GM19438 (cell line): ENCODE measurements around the gene PRDM16.
"Not testable (repeated sequence)": the region's sequence is repeated elsewhere in the genome, so short reads cannot be mapped to it uniquely, and the experiment has no call there.

Experiments
- ATAC-seq: cut with Tn5 transposase; IDR thresholded peaks from one replicate; pipeline ENCODE4 v1.9.1; 2021; ENCODE audit warnings: low read depth; ENCODE audit not compliant: unreplicated experiment

Gene PRDM16

GRCh38 chr1:3080053-3080955 lies 11.3 kb downstream of the PRDM16 start:
- no peak for ATAC-seq

GRCh38 chr1:3081171-3081683 lies 12.2 kb downstream of the PRDM16 start:
- ATAC-seq, result no peak

- ATAC-seq, result no peak
Measured at GRCh38 chr1:3082051-3082450, 13.0 kb downstream of the PRDM16 start.

- no peak for ATAC-seq
Measured at GRCh38 chr1:3082571-3083516, 13.8 kb downstream of the PRDM16 start.

GRCh38 chr1:3084154-3084553 lies 15.2 kb downstream of the PRDM16 start:
- no peak for ATAC-seq

- ATAC-seq, result no peak
Measured at GRCh38 chr1:3084726-3085125, 15.7 kb downstream of the PRDM16 start.

- no peak for ATAC-seq
Measured at GRCh38 chr1:3085721-3086120, 16.7 kb downstream of the PRDM16 start.

GRCh38 chr1:3086272-3086974 lies 17.4 kb downstream of the PRDM16 start:
- no peak for ATAC-seq

GRCh38 chr1:3087049-3087448 lies 18.0 kb downstream of the PRDM16 start:
- ATAC-seq, result no peak

GRCh38 chr1:3087946-3088668 lies 19.1 kb downstream of the PRDM16 start:
- not testable (repeated sequence) for ATAC-seq

GRCh38 chr1:3089490-3089889 lies 20.5 kb downstream of the PRDM16 start:
- ATAC-seq, result no peak

- no peak for ATAC-seq
Measured at GRCh38 chr1:3091334-3091733, 22.3 kb downstream of the PRDM16 start.

- no peak for ATAC-seq
Measured at GRCh38 chr1:3092530-3092929, 23.5 kb downstream of the PRDM16 start.

GRCh38 chr1:3093898-3094626 lies 25.1 kb downstream of the PRDM16 start:
- ATAC-seq, result no peak

GRCh38 chr1:3094863-3095780 lies 26.1 kb downstream of the PRDM16 start:
- ATAC-seq, result no peak

GRCh38 chr1:3096345-3096744 lies 27.3 kb downstream of the PRDM16 start:
- ATAC-seq, result no peak

GRCh38 chr1:3097231-3097630 lies 28.2 kb downstream of the PRDM16 start:
- ATAC-seq, result no peak

GRCh38 chr1:3097861-3098260 lies 28.9 kb downstream of the PRDM16 start:
- ATAC-seq, result no peak
